Kidney (tissue), 14 donors: ENCODE data around the gene PHACTR1. TPM values are rescaled to one million over a fixed set of nuclear protein-coding genes. Genes with fewer than 3 reads are reported as not detected.

Source experiments
- DNase-seq, 5 donors: peaks; one replicate each; pipeline ENCODE4 v3.0.0-alpha.2; 2013 to 2020
- FAIRE-seq: peaks from 2 replicates; lab custom pipeline; 2012; peaks lifted over from hg19 to GRCh38; lab: Jason Lieb, UNC
- H3K27ac ChIP-seq, 2 donors: one replicate each; pipeline ENCODE4 v1.7.0; 2013; ENCODE audit warnings: low read depth in 2 of 2, low read length in 2 of 2, inconsistent platforms in 1 of 2
- H3K27me3 ChIP-seq: one replicate; pipeline ENCODE4 v1.7.1; 2013; ENCODE audit warnings: low read length, inconsistent platforms; ENCODE audit not compliant: control insufficient read depth, insufficient read depth
- H3K36me3 ChIP-seq, 3 donors: one replicate each; pipeline versions ENCODE4 v1.7.0 to v1.7.1; 2013; ENCODE audit warnings: low read length in 3 of 3, control low read depth in 1 of 3, inconsistent platforms in 1 of 3; ENCODE audit not compliant: insufficient read depth in 3 of 3, control insufficient read depth in 2 of 3
- H3K4me1 ChIP-seq, 3 donors: one replicate each; pipeline versions ENCODE4 v1.7.0 to v1.7.1; 2013; ENCODE audit warnings: low read length in 3 of 3, inconsistent platforms in 1 of 3, low read depth in 1 of 3; ENCODE audit not compliant: control insufficient read depth in 2 of 3, insufficient read depth in 2 of 3
- H3K4me3 ChIP-seq, 3 donors: one replicate each; pipeline versions ENCODE4 v1.7.0 to v1.8.1; 2013; ENCODE audit warnings: low read length in 3 of 3, control low read depth in 1 of 3, inconsistent platforms in 1 of 3
- H3K9ac ChIP-seq, 3 donors: one replicate each; pipeline versions ENCODE4 v1.7.0 to v1.7.1; 2013; ENCODE audit warnings: low read length in 3 of 3, control low read depth in 1 of 3, inconsistent platforms in 1 of 3
- H3K9me3 ChIP-seq, 3 donors: one replicate each; pipeline versions ENCODE4 v1.7.0 to v1.7.1; 2013; ENCODE audit warnings: low read length in 3 of 3, control low read depth in 1 of 3, inconsistent platforms in 1 of 3; ENCODE audit not compliant: control insufficient read depth in 2 of 3, insufficient read depth in 1 of 3
- intact Hi-C: fragments of 100-400 bp; cut with DNase I; formaldehyde crosslinking; loops from one replicate; pipeline ENCODE4 v1.11.1; 2022
- polyA plus RNA-seq: library from polyadenylated mRNA; stranded (reverse); fragments of 350-450 nt; fragmentation: Illumina TruSeq; extraction: RNeasy Lipid Tissue Mini Kit (QIAGEN cat#74804); gene quantifications from one replicate; pipeline ENCODE4 v1.2.3, GENCODE V29; 2014; ENCODE audit warnings: low read depth, low replicate concordance; ENCODE audit not compliant: insufficient read depth
- total RNA-seq: library from RNA; stranded (reverse); fragmentation: NEBNext Ultra II Directional; extraction: Animal tissue kit (Norgen Biotek cat#: 25700); gene quantifications from one replicate; pipeline ENCODE4 v1.2.1, GENCODE V29; 2021
- TF ChIP-seq, protein P1 (sequence below): IDR thresholded peaks from 3 replicates; pipeline ENCODE4 v1.5.1; 2012; ENCODE audit warnings: mild to moderate bottlenecking, moderate library complexity, borderline replicate concordance; ENCODE audit not compliant: insufficient read depth; ENCODE audit errors: extremely low read depth
- donor health status: control.
- donor health status: control.
- donor health status: control.
- donor health status: control.
- donor health status: control.
- donor health status: DM: yes; HTN: yes; CAD: no.
- donor health status: Normal renal cell carcinoma (clear cell type).

The PHACTR1 gene
- total and polyA plus RNA-seq, 2 donors from 2014 or later = 3.3 to 33.6 TPM

GRCh38 chr6:12896208-12896733 lies 179.7 kb downstream of the PHACTR1 start:
- Histone ChIP-seq H3K9me3 (no peaks in the 10 kb centered on the region), H3K27ac (no peak overlapping the region), H3K4me3 (no peak overlapping the region), H3K36me3 (no peaks in the 10 kb centered on the region), H3K9ac (no peak overlapping the region), H3K27me3 (no peaks in the 10 kb centered on the region), H3K4me1 (peaks cover 0 to 4% (median 4%) of the 10 kb centered on the region in 3 donors)
- FAIRE-seq (no peak), DNase-seq (no peak)
- TF ChIP-seq, protein P1, sequence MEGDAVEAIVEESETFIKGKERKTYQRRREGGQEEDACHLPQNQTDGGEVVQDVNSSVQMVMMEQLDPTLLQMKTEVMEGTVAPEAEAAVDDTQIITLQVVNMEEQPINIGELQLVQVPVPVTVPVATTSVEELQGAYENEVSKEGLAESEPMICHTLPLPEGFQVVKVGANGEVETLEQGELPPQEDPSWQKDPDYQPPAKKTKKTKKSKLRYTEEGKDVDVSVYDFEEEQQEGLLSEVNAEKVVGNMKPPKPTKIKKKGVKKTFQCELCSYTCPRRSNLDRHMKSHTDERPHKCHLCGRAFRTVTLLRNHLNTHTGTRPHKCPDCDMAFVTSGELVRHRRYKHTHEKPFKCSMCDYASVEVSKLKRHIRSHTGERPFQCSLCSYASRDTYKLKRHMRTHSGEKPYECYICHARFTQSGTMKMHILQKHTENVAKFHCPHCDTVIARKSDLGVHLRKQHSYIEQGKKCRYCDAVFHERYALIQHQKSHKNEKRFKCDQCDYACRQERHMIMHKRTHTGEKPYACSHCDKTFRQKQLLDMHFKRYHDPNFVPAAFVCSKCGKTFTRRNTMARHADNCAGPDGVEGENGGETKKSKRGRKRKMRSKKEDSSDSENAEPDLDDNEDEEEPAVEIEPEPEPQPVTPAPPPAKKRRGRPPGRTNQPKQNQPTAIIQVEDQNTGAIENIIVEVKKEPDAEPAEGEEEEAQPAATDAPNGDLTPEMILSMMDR = no peak
- intact Hi-C loops = no loop called here

DNA sequence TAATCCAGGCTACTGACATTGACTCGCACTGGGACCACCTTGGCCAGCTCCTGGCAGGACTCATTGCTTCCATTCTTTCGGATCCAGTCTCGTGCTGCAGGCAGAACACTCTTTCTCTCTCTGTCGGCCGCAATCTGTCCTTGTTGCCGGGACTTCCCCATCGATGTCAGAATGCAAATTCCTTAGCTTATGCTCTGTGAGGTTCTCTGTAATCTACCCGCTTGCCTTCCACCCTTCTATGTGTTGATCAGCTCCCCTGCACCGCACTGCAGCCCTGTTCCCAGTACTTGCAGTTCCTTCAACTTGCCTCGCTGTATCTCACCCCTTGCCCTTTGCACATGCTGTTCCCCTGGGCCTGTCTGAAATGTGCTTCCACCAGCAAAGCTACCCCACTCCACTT lies 182.0 kb downstream of the PHACTR1 start:
- Histone ChIP-seq H3K27me3 (no peaks in the 10 kb centered on the region), H3K36me3 (no peaks in the 10 kb centered on the region), H3K4me3 (no peak overlapping the region), H3K27ac (no peak overlapping the region), H3K9me3 (no peaks in the 10 kb centered on the region), H3K9ac (no peak overlapping the region), H3K4me1 (peaks cover 0 to 4% (median 4%) of the 10 kb centered on the region in 3 donors)
- intact Hi-C loops = no loop called here
- TF ChIP-seq, protein P1 = no peak
- DNase-seq = no peak
- no peak for FAIRE-seq

DNA sequence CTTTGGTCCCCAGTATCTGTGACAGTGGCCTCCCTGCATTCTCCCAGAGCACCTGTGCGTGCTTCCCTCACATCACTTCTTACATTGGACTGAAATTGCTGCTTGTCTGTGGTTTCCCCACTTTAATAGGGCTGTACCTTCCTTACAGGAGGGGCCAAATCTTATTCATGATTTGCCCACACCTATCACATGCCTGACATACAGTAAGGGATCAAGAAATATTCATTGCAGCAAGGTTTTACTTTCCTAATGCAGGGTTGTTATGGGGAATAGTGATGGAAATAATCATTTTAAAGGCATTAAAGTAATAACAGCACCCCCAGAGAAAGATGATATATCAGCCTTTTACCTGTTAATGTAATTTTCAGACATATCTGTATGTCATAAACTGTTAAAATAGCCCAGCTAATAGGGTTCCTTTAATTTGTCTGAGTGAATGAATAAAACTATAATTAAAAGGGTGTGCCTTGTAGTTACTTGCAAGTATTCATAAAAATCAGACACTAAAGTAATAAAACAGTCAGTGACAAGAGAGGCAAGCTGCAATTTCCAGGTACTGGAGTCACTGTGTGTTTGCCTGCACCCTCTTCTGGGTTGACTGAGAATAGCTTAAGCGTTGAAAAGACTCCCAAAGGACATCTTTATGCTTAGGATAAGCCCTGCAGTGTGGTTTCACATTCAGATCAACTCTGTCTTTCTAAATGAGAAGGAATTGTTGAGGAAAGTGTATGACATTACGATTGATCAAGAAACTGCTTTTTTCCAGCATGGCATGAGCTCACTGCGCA lies 182.7 kb downstream of the PHACTR1 start:
- TF ChIP-seq, protein P1 = no peak
- H3K9me3 ChIP-seq = no peaks in the 10 kb centered on the region
- no peak overlapping the region for H3K4me3 ChIP-seq
- intact Hi-C loops = no loop called here
- H3K4me1 ChIP-seq = peaks cover 0 to 4% (median 4%) of the 10 kb centered on the region in 3 donors
- no peak for DNase-seq
- H3K27ac ChIP-seq = no peak overlapping the region
- no peaks in the 10 kb centered on the region for H3K27me3 ChIP-seq
- H3K9ac ChIP-seq = no peak overlapping the region
- FAIRE-seq = no peak
- no peaks in the 10 kb centered on the region for H3K36me3 ChIP-seq
